Measurements from ENCODE around the gene PSMD8.

Gene PSMD8

DNA sequence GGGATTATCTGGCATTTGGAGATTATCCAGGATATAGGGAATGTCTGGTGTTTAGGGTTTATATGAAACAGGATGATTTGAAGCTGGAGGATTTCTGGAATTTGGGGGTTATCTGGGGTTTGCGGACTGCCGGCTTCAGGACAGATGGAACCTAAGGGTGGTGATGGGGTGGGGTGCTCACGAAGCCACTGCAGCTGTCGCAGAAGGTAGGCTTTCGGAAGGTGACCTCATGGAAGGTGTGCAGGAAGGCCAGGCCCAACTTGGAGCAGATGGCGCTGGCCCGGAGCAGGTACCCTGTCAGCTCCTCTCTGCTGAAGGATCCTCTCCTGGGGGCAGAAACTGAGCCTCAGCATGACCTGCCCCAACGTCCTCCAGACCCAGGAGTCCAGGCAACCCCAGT lies 38.1 kb downstream of the PSMD8 start:
- no peak overlapping the region for H3K9ac ChIP-seq (ENCODE audit: low read depth, low read length, poor library complexity, severe bottlenecking)
- no peaks in the 10 kb centered on the region for H3K36me3 ChIP-seq (ENCODE audit: insufficient read depth, low read length)
- no peaks in the 10 kb centered on the region for H3K9me3 ChIP-seq (ENCODE audit: insufficient read depth, low read depth, low read length)
- no peaks in the 10 kb centered on the region for H3K4me1 ChIP-seq (ENCODE audit: insufficient read depth, low read length, poor library complexity, severe bottlenecking)
- H4K20me1 ChIP-seq (ENCODE audit: insufficient read depth, low read length, poor library complexity, severe bottlenecking): no peaks in the 10 kb centered on the region
- no peaks in the 10 kb centered on the region for H3F3A ChIP-seq (ENCODE audit: low read depth)
- no peaks in the 10 kb centered on the region for H3K9me2 ChIP-seq (replicated peaks; ENCODE audit: low read depth, low read length)
- H3K79me2 ChIP-seq (ENCODE audit: insufficient read depth, low read length): no peaks in the 10 kb centered on the region
- H3K27me3 ChIP-seq (ENCODE audit: insufficient read depth, low read length, poor library complexity, severe bottlenecking): no peaks in the 10 kb centered on the region
- TF ChIP-seq, protein P1, sequence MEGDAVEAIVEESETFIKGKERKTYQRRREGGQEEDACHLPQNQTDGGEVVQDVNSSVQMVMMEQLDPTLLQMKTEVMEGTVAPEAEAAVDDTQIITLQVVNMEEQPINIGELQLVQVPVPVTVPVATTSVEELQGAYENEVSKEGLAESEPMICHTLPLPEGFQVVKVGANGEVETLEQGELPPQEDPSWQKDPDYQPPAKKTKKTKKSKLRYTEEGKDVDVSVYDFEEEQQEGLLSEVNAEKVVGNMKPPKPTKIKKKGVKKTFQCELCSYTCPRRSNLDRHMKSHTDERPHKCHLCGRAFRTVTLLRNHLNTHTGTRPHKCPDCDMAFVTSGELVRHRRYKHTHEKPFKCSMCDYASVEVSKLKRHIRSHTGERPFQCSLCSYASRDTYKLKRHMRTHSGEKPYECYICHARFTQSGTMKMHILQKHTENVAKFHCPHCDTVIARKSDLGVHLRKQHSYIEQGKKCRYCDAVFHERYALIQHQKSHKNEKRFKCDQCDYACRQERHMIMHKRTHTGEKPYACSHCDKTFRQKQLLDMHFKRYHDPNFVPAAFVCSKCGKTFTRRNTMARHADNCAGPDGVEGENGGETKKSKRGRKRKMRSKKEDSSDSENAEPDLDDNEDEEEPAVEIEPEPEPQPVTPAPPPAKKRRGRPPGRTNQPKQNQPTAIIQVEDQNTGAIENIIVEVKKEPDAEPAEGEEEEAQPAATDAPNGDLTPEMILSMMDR (conservative IDR thresholded peaks at IDR 0.05; ENCODE audit: low read length): no peak
- no peak for TF ChIP-seq EZH2phosphoT487 (IDR thresholded peaks at IDR 0.05; ENCODE audit: borderline replicate concordance)
- no peak overlapping the region for H3K4me2 ChIP-seq (ENCODE audit: low read depth, low read length, poor library complexity, severe bottlenecking)
- H3K4me3 ChIP-seq (ENCODE audit: low read length, poor library complexity, severe bottlenecking): no peak overlapping the region
- H2AFZ ChIP-seq (ENCODE audit: low read length): no peak overlapping the region

DNA sequence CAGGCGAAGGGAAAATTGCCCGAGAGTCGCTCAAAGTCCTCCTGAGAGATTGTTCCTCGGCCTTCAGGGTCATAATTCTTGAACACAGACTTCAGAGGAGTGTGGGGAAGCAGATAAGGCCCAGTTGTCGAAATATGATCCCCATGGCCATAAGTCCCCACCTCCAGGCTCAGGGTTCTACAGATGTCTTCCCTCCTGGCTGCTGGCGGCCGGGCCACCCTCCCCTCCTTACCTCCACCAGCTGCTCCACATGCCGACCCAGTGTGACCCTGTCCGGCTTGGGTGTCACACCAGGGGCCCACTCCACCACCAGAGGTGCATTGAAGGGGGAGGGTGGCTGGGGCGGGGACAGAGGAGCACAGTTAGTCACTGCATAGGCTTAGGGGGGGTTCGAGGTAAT lies 38.6 kb downstream of the PSMD8 start:
- H4K20me1 ChIP-seq (ENCODE audit: insufficient read depth, low read length, poor library complexity, severe bottlenecking): no peaks in the 10 kb centered on the region
- no peak overlapping the region for H3K9ac ChIP-seq (ENCODE audit: low read depth, low read length, poor library complexity, severe bottlenecking)
- no peaks in the 10 kb centered on the region for H3K36me3 ChIP-seq (ENCODE audit: insufficient read depth, low read length)
- no peak overlapping the region for H3K4me2 ChIP-seq (ENCODE audit: low read depth, low read length, poor library complexity, severe bottlenecking)
- H3K27me3 ChIP-seq (ENCODE audit: insufficient read depth, low read length, poor library complexity, severe bottlenecking): no peaks in the 10 kb centered on the region
- no peaks in the 10 kb centered on the region for H3K9me2 ChIP-seq (replicated peaks; ENCODE audit: low read depth, low read length)
- no peaks in the 10 kb centered on the region for H3K79me2 ChIP-seq (ENCODE audit: insufficient read depth, low read length)
- TF ChIP-seq, protein P1 (conservative IDR thresholded peaks at IDR 0.05; ENCODE audit: low read length): no peak
- no peak for TF ChIP-seq EZH2phosphoT487 (IDR thresholded peaks at IDR 0.05; ENCODE audit: borderline replicate concordance)
- no peak overlapping the region for H2AFZ ChIP-seq (ENCODE audit: low read length)
- no peaks in the 10 kb centered on the region for H3K9me3 ChIP-seq (ENCODE audit: insufficient read depth, low read depth, low read length)
- no peak overlapping the region for H3K4me3 ChIP-seq (ENCODE audit: low read length, poor library complexity, severe bottlenecking)
- H3F3A ChIP-seq (ENCODE audit: low read depth): no peaks in the 10 kb centered on the region
- no peaks in the 10 kb centered on the region for H3K4me1 ChIP-seq (ENCODE audit: insufficient read depth, low read length, poor library complexity, severe bottlenecking)

GRCh38 chr19:38413416-38413815 lies 39.0 kb downstream of the PSMD8 start:
- no peaks in the 10 kb centered on the region for H3K27me3 ChIP-seq (ENCODE audit: insufficient read depth, low read length, poor library complexity, severe bottlenecking)
- H3K36me3 ChIP-seq (ENCODE audit: insufficient read depth, low read length): no peaks in the 10 kb centered on the region
- H3K9me2 ChIP-seq (replicated peaks; ENCODE audit: low read depth, low read length): no peaks in the 10 kb centered on the region
- H4K20me1 ChIP-seq (ENCODE audit: insufficient read depth, low read length, poor library complexity, severe bottlenecking): no peaks in the 10 kb centered on the region
- no peak overlapping the region for H3K9ac ChIP-seq (ENCODE audit: low read depth, low read length, poor library complexity, severe bottlenecking)
- no peak overlapping the region for H3K4me3 ChIP-seq (ENCODE audit: low read length, poor library complexity, severe bottlenecking)
- no peak overlapping the region for H2AFZ ChIP-seq (ENCODE audit: low read length)
- no peaks in the 10 kb centered on the region for H3K4me1 ChIP-seq (ENCODE audit: insufficient read depth, low read length, poor library complexity, severe bottlenecking)
- H3F3A ChIP-seq (ENCODE audit: low read depth): no peaks in the 10 kb centered on the region
- TF ChIP-seq EZH2phosphoT487 (IDR thresholded peaks at IDR 0.05; ENCODE audit: borderline replicate concordance): no peak
- TF ChIP-seq, protein P1 (conservative IDR thresholded peaks at IDR 0.05; ENCODE audit: low read length): no peak
- H3K79me2 ChIP-seq (ENCODE audit: insufficient read depth, low read length): no peaks in the 10 kb centered on the region
- no peak overlapping the region for H3K4me2 ChIP-seq (ENCODE audit: low read depth, low read length, poor library complexity, severe bottlenecking)
- no peaks in the 10 kb centered on the region for H3K9me3 ChIP-seq (ENCODE audit: insufficient read depth, low read depth, low read length)
